GM18519 (cell line): ENCODE results near the gene NCAPH2.

ENCODE experiments used
- ATAC-seq: cut with Tn5 transposase; IDR thresholded peaks from one replicate; pipeline ENCODE4 v1.9.1; 2021; ENCODE audit warnings: mild to moderate bottlenecking, moderate library complexity; ENCODE audit not compliant: unreplicated experiment, low FRiP score

NCAPH2 gene

DNA sequence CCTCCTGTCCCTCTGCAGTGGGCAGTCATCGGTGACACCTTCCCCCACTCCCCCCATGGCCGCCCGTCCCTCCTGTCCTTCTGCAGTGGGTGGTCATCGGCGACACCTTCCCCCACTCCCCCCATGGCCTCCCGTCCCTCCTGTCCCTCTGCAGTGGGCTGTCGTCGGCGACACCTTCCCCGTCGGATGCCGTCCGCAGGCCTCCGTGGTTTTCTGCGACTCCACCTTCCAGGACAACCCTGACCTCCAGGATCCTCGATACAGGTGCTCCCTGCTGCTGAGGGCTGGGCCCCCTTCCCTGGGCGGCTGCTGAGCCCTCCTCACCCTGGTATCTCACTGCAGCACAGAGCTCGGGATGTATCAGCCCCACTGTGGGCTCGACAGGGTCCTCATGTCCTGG is 19.1 kb upstream of the NCAPH2 start:
- ATAC-seq, result no peak

- no peak for ATAC-seq
Observed at GRCh38 chr22:50489363-50490243, 18.4 kb upstream of the NCAPH2 start.

DNA sequence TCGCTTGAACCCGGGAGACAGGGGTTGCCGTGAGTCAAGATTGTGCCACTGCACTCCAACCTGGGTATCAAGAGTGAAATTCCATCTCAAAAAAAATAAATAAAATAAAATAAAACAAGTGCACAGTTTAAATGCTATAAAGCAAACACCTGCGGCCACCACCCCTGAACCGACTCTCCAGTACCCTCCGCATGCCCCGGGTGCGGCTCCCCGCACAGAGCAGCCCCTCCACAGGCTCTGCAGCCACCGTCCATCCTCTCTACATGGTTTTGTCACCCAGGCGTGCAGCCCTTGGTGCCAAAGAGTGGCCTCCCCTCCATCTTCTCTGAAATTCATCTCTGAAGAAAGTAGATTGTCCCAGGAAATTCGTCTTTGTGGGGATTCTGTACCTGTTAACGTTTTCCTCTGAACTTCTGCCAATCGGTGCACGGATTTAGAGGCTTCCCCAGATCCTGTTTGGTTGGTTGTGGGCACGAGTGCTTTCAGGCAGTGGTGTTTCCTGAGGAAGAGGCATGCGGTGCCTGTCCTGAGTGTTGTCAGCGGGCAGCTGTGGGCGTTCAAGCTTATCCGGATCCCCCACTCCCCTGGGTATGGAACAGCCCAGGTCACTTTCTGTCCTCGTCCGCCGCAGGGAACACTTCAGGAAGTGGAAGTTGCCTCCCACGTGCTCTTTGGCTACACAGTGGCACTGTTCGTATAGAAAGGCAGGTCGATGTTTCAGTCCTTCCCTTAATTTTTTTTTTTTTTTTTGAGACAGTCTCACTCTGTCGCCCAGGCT is 17.3 kb upstream of the NCAPH2 start:
- ATAC-seq, result no peak

GRCh38 chr22:50497093-50497492 is 10.9 kb upstream of the NCAPH2 start:
- no peak for ATAC-seq

GRCh38 chr22:50498322-50498890 is 9.6 kb upstream of the NCAPH2 start:
- no peak for ATAC-seq

DNA sequence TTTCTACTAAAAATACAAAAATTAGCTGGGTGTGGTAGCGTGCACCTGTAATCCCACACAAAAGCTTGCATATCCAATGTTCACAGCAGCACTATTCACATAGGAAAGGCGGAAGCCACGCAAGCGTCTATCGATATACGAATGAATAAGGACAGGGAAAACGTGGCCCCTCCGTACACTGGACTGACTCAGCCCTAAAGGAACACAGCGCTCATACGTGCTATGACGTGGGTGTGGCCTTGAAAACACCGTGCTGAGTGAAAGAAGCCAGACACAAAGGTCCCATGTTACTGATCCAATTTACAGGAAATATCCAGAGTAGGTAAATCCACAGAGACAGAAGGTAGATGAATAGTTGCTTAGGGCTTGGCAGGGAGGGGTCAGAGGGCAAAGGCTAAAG is 7.6 kb upstream of the NCAPH2 start:
- no peak for ATAC-seq

DNA sequence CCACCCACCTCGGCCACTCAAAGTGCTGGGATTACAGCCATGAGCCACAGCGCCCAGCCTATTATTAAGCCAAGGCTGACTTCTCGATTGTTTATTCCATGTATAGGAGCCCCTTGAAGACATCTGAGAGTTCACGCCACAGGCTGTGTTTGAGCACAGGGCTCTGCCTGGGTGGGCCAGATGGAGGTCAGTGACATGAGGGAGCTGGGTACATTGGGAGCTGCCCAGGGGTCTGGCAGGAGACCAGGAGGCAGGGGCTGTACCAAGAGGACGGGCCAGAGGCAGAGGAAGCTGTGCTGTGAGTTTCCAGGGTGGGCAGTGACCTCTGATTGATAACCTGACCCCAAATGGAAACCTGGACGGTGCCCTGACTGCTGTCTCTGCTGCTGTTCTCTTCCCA is 5.9 kb upstream of the NCAPH2 start:
- no peak for ATAC-seq

DNA sequence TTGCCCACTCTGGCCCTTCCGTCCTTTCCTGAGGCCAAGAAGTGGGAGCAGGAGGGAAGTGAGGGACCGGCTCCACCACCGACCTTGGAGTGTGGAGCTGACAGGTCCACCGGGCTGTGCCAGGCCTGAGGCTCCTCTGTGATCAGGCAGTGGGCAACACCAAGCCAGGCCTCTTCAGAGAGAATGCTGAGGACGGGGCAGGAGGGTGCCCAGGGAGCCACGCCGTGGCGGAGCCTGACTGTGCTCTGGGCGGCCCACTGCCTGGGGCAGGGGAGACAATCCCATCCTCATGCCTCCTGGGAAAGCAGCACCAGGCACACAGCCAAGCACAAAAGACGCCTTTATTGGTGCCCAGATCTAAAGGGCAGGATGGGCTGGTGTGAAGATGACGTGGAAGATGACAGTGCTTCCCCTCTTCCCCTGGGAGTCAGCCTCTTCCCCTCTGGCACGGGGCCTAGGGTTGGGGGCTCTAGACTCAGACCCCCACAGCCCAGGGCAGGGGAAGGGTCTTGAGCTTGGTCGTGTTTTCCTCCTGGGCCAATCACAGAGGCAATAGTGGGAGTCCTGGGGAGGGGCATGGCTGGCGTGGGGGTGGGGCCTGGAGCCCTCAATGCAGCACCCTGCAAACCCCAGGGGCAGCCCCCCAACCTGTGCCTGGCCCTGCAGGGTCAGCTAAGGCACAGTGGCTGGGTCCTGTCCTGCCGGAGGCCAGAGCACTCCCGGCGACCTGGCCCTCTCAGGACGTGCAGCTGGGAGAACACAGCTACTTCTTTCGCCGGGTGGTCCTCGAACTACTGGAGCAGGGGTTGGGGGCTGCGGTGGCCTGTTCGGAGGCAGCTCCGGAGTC is 5.2 kb upstream of the NCAPH2 start:
- ATAC-seq, result no peak

GRCh38 chr22:50503475-50504145 is 4.4 kb upstream of the NCAPH2 start:
- ATAC-seq, result no peak

- ATAC-seq, result no peak
Observed at GRCh38 chr22:50504369-50505211, 3.4 kb upstream of the NCAPH2 start.

DNA sequence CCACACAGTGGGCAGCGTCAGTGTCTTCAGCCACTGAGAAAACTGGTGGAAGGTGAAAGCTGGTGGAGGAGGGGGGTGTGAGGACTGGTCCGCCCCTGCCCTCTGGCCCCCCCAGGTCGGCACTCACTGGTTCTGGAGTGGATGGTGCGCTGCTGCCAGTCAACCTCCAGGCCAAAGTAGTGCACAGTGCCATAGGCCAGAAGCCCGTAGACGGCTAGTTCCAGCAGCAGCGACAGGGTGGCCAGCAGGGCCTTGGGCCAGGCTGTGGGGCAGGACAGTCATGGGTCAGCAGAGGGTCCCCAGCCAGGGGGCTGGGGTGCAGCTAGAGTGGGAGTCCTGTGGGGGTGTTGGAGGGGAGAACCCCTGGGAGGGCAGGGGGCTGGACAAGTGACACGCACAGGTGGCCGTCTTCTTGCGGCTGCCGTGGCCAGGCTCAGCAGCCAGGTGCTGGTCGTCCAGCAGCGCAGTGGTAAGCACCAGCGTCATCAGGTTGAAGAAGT is 2.7 kb upstream of the NCAPH2 start:
- no peak for ATAC-seq

GRCh38 chr22:50505776-50506610 is 2.0 kb upstream of the NCAPH2 start:
- no peak for ATAC-seq

- no peak for ATAC-seq
Observed at GRCh38 chr22:50506611-50507420, 1.2 kb upstream of the NCAPH2 start.

GRCh38 chr22:50507421-50507990 is 518 bp upstream of the NCAPH2 start, which contains the start of gene LMF2:
TSS of gene LMF2 (minus strand) at chr22:50507702. CDS start at chr22:50507675, 27 bp downstream.
- ATAC-seq, result no peak

GRCh38 chr22:50508897-50509296 is 873 bp downstream of the NCAPH2 start:
- no peak for ATAC-seq

GRCh38 chr22:50513175-50513574 is 5.2 kb downstream of the NCAPH2 start:
- ATAC-seq, result no peak

DNA sequence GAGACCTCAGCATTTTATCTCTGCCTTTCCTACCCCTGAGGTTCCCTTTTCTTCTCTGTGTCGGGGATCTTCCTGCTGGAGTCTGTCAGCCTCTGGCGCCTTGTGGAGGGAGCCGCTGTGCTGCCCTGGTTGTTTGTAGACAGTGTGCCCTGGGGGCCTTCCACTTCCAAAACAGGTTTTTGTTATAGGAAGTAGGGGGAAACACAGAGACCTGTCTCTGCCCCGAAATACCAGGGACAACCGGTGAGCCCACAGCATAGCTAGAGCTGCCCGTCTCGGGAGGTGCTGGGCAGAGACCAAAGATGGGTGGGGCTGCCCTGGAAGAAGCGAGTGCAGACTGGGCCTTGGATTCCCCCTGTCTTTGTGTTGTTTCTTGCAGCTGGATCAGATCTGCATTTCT is 8.0 kb downstream of the NCAPH2 start:
- no peak for ATAC-seq
